Activated naive CD4-positive, alpha-beta T cell treated with anti-CD3 and anti-CD28 coated beads for 36 hours (primary cell): ENCODE measurements around the gene TBC1D22A. TPM values are rescaled to one million over a fixed set of nuclear protein-coding genes. Genes with fewer than 3 reads are reported as not detected.

Experiments used
- CTCF ChIA-PET: fragments of 350-600 bp; sonication (Branson Sonifier 250); formaldehyde crosslinking; loops from one replicate; lab custom pipeline; 2021; ENCODE audit warnings: antibody characterized with exemption; lab: Charles Lee
- DNase-seq: peaks from one replicate; pipeline ENCODE4 v3.0.0-alpha.2; 2020
- H3K27ac Mint-ChIP-seq: one replicate; pipeline ENCODE4 v1.8.0; 2021; ENCODE audit warnings: mild to moderate bottlenecking, mixed read lengths
- H3K27me3 Mint-ChIP-seq: one replicate; pipeline ENCODE4 v1.8.0; 2021; ENCODE audit warnings: low read depth, mixed read lengths
- H3K36me3 Mint-ChIP-seq: one replicate; pipeline ENCODE4 v1.8.0; 2021; ENCODE audit warnings: low read depth, mixed read lengths
- H3K4me1 Mint-ChIP-seq: one replicate; pipeline ENCODE4 v1.8.0; 2021; ENCODE audit warnings: low read depth, mixed read lengths
- H3K4me3 Mint-ChIP-seq: one replicate; pipeline ENCODE4 v1.8.0; 2021; ENCODE audit warnings: mild to moderate bottlenecking, moderate library complexity, mixed read lengths
- H3K9me3 Mint-ChIP-seq: one replicate; pipeline ENCODE4 v1.8.0; 2021; ENCODE audit warnings: mixed read lengths
- intact Hi-C: fragments of 100-400 bp; cut with micrococcal nuclease; formaldehyde crosslinking; loops from one replicate; pipeline ENCODE4 v1.15.1; 2023
- total RNA-seq, 2 experiments: library from RNA; stranded (reverse); gene quantifications; one replicate each; pipeline ENCODE4 v1.2.3, GENCODE V29; 2021

The TBC1D22A gene
- total RNA-seq, 2 experiments from 2014 or later, result 20.1 to 21.4 TPM

GRCh38 chr22:47001288-47001687 is 238.8 kb downstream of the TBC1D22A start:
- peaks cover 11% of the 10 kb centered on the region for H3K36me3 Mint-ChIP-seq
- intact Hi-C loops, result no loop called here

GRCh38 chr22:47002692-47003091 is 240.2 kb downstream of the TBC1D22A start:
- intact Hi-C loops, result no loop called here
- CTCF ChIA-PET, result no interaction called here
- DNase-seq, result no peak
- H3K4me3 Mint-ChIP-seq, result no peak overlapping the region
- peaks cover 10% of the 10 kb centered on the region for H3K36me3 Mint-ChIP-seq
- no peak overlapping the region for H3K27ac Mint-ChIP-seq
- H3K27me3 Mint-ChIP-seq, result no peaks in the 10 kb centered on the region
- no peaks in the 10 kb centered on the region for H3K9me3 Mint-ChIP-seq
- peaks cover 15% of the 10 kb centered on the region for H3K4me1 Mint-ChIP-seq

More at GRCh38 chr22:47001288-47001687, 238.8 kb downstream of the TBC1D22A start:
- H3K4me3 Mint-ChIP-seq, result no peak overlapping the region
- CTCF ChIA-PET, result interaction anchor here (0.7 kb wide), 1 partner anchor 173 kb away, joined by 3 read pairs; no protein-coding TSS in a partner anchor
- no peaks in the 10 kb centered on the region for H3K9me3 Mint-ChIP-seq
- H3K27me3 Mint-ChIP-seq, result no peaks in the 10 kb centered on the region
- H3K4me1 Mint-ChIP-seq, result peaks cover 15% of the 10 kb centered on the region
- no peak for DNase-seq
- no peak overlapping the region for H3K27ac Mint-ChIP-seq

GRCh38 chr22:47005506-47006408 is 243.3 kb downstream of the TBC1D22A start:
- no peaks in the 10 kb centered on the region for H3K27me3 Mint-ChIP-seq
- intact Hi-C loops, result no loop called here
- no peak overlapping the region for H3K4me3 Mint-ChIP-seq
- H3K36me3 Mint-ChIP-seq, result peaks cover 4% of the 10 kb centered on the region
- no peak overlapping the region for H3K27ac Mint-ChIP-seq
- CTCF ChIA-PET, result no interaction called here
- H3K4me1 Mint-ChIP-seq, result peaks cover 3% of the 10 kb centered on the region
- H3K9me3 Mint-ChIP-seq, result no peaks in the 10 kb centered on the region
- DNase-seq, result no peak

DNA sequence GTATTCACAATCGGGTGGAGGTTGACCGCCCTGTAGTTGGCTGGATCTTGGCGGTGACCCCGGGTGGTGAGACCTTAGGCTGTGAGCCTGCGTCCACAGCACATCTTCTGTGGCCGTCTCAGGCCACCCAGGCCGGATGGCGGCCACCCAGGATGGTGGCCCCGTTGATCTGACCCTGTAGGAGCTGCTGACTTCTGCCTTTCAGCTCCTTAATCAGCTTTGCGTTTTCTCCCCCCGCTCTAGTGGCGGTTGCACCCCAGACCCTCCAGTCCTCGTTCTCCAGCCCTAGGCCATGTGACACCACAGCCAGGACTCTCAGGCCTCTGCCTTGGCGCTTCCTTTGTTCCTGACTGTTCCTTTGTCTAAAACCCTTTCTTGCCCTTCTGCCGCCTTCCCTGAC is 244.0 kb downstream of the TBC1D22A start:
- CTCF ChIA-PET, result no interaction called here
- H3K4me3 Mint-ChIP-seq, result no peak overlapping the region
- H3K36me3 Mint-ChIP-seq, result peaks cover 4% of the 10 kb centered on the region
- no peak overlapping the region for H3K27ac Mint-ChIP-seq
- no peaks in the 10 kb centered on the region for H3K4me1 Mint-ChIP-seq
- DNase-seq, result no peak
- intact Hi-C loops, result no loop called here
- no peaks in the 10 kb centered on the region for H3K27me3 Mint-ChIP-seq
- no peaks in the 10 kb centered on the region for H3K9me3 Mint-ChIP-seq

DNA sequence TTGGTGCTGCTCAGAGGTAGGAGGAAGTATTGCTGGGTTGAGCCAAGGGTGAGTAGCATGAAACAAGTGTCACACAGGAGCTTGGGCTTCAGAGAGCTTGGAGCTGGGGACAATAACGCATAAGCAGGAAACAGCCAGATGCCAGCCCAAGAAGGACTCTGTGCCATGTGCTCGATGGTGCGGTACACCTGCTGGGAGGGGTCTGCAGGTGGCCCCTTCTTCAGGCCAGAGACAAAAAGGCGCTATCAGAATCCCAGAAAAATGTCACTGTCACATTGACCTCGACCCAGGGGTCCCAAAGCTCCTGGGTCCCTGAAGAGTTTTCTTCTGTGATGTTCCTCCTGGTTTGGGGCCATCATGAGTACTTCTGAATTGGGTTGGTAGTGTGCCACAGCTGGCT is 244.4 kb downstream of the TBC1D22A start:
- Mint-ChIP-seq H3K27ac (no peak overlapping the region), H3K4me1 (no peaks in the 10 kb centered on the region), H3K9me3 (no peaks in the 10 kb centered on the region), H3K27me3 (no peaks in the 10 kb centered on the region), H3K36me3 (peaks cover 4% of the 10 kb centered on the region), H3K4me3 (no peak overlapping the region)
- intact Hi-C loops, result no loop called here
- CTCF ChIA-PET, result no interaction called here
- DNase-seq, result no peak

DNA sequence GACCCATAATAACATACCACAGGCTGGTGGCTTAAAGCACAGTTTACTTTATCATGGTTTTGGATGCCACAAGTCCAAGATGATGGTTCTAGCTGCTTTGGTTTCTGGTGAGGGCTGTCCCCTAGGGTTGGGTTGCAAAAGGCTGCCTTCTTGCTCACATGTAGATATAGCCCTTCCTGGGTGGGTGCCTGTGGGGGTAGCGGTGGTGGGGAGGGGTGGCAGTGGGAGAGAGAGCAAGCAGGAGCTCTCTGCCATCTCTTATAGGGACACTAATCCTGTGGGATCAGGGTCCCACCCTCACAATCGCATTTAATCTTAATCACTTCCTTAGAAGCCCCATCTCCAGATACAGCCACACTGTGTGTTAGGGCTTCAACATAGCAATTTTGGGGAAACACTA is 245.0 kb downstream of the TBC1D22A start:
- H3K27me3 Mint-ChIP-seq, result no peaks in the 10 kb centered on the region
- no peaks in the 10 kb centered on the region for H3K4me1 Mint-ChIP-seq
- no peak overlapping the region for H3K4me3 Mint-ChIP-seq
- H3K27ac Mint-ChIP-seq, result no peak overlapping the region
- H3K36me3 Mint-ChIP-seq, result peaks cover 4% of the 10 kb centered on the region
- intact Hi-C loops, result no loop called here
- H3K9me3 Mint-ChIP-seq, result no peaks in the 10 kb centered on the region
- no peak for DNase-seq
- CTCF ChIA-PET, result no interaction called here

GRCh38 chr22:47008208-47008885 is 245.9 kb downstream of the TBC1D22A start:
- CTCF ChIA-PET, result interaction anchor here (0.6 kb wide), 1 partner anchor 8 kb away, joined by 3 read pairs; no protein-coding TSS in a partner anchor
- H3K4me3 Mint-ChIP-seq, result no peak overlapping the region

DNA sequence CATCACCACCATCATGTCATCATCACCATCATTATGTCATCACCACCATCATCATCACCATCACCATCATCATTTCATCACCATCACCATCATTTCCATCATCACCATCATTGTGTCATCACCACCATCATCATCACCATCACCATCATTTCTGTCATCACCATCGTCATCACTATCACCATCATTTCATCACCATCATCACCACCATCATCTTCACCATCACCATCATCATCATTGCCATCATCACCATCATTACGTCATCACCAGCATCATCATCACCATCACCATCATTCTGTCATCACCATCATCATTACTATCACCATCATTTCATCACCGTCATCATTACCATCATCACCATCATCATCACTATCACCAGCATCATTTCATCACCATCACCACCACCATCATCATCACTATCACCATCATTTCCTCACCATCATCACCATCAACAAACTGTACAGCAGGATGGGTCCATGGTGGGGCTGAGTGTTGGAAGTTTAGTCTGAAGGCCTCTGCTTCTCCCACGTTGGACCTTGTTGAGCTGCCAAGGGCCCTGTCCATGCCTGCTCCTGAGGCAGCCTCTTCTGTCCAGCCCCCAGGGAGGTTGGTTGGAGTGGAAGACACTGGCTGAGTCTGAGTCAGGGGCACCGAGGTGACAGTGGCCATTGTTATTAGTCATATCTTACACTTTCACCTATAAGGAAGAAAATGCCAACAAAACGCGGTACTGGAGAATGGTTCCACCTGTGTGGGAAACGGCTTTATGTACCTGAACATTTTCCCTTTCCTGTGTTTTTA is 247.1 kb downstream of the TBC1D22A start:
- DNase-seq, result no peak
- CTCF ChIA-PET, result no interaction called here
- Mint-ChIP-seq H3K4me1 (no peaks in the 10 kb centered on the region), H3K36me3 (peaks cover 4% of the 10 kb centered on the region), H3K9me3 (no peaks in the 10 kb centered on the region), H3K4me3 (no peak overlapping the region), H3K27ac (no peak overlapping the region), H3K27me3 (no peaks in the 10 kb centered on the region)
- intact Hi-C loops, result no loop called here

More at GRCh38 chr22:47008208-47008885, 245.9 kb downstream of the TBC1D22A start:
- DNase-seq, result no peak
- peaks cover 4% of the 10 kb centered on the region for H3K36me3 Mint-ChIP-seq
- no peaks in the 10 kb centered on the region for H3K27me3 Mint-ChIP-seq
- no peaks in the 10 kb centered on the region for H3K4me1 Mint-ChIP-seq
- H3K9me3 Mint-ChIP-seq, result no peaks in the 10 kb centered on the region
- no peak overlapping the region for H3K27ac Mint-ChIP-seq
- intact Hi-C loops, result no loop called here

DNA sequence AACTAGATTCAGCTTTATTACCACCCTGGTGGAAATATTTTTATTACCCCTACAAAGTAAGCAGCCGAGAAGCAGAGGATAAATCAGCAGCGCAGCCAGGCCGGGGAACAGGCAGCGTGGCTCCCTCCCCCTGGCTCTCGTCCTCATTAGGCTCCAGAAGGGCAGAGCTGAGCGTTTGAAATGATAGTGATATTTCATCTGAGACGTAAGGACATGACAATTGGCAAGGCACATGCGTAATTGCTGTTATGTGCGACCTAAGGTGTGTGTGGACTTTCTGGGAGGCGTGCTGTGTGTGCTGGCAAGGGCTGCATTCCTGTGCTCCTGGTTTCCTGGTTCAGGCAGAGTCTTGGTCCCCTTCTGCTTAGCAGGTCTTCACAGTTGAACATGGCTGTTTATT is 247.8 kb downstream of the TBC1D22A start:
- H3K4me3 Mint-ChIP-seq, result no peak overlapping the region
- peaks cover 4% of the 10 kb centered on the region for H3K36me3 Mint-ChIP-seq
- intact Hi-C loops, result no loop called here
- H3K9me3 Mint-ChIP-seq, result no peaks in the 10 kb centered on the region
- no peak for DNase-seq
- H3K27me3 Mint-ChIP-seq, result no peaks in the 10 kb centered on the region
- H3K27ac Mint-ChIP-seq, result no peak overlapping the region
- no peaks in the 10 kb centered on the region for H3K4me1 Mint-ChIP-seq
- CTCF ChIA-PET, result no interaction called here

DNA sequence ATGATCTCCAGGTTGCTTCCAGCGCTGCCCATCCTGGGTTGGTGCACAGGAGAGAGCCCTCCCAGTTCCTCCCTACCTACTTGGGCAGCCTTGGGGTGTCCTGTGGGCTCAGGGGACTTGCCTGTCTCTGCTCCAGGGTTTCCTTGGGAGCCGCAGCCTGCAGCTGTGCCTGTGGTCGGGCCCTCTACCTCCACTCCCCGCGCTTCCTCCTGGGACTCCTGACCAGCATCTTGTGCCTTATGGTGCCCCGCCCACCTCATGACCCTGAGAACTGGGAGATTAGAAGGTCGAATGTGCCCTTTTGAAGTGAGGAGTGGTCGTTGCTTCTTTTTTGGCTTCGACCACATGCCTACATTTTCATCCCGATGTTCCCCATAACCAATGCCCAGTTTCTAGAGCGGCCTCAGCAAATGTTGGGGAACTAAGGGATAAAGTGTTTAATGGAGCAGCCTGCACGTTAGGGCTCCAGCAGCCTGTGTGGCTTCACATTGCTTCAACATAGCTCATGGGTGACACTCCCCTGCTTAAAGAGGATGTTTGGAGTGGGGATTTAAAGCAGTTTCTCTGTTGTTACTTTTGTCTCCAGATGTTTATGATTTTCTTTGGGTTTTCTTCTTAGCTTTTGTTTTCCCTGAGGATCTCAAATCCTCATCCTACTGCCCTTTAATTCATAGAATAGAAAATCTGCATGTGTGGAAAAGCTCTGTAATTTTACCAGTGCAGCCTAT is 248.8 kb downstream of the TBC1D22A start:
- H3K4me1 Mint-ChIP-seq, result no peaks in the 10 kb centered on the region
- no peak overlapping the region for H3K4me3 Mint-ChIP-seq
- CTCF ChIA-PET, result no interaction called here
- intact Hi-C loops, result no loop called here
- no peak overlapping the region for H3K27ac Mint-ChIP-seq
- H3K9me3 Mint-ChIP-seq, result no peaks in the 10 kb centered on the region
- peaks cover 7% of the 10 kb centered on the region for H3K36me3 Mint-ChIP-seq
- no peak for DNase-seq
- no peaks in the 10 kb centered on the region for H3K27me3 Mint-ChIP-seq

- DNase-seq, result no peak
- intact Hi-C loops, result no loop called here
- CTCF ChIA-PET, result no interaction called here
- Mint-ChIP-seq H3K4me1 (no peaks in the 10 kb centered on the region), H3K4me3 (no peak overlapping the region), H3K36me3 (peaks cover 6% of the 10 kb centered on the region), H3K9me3 (no peaks in the 10 kb centered on the region), H3K27me3 (no peaks in the 10 kb centered on the region), H3K27ac (no peak overlapping the region)
Observed at GRCh38 chr22:47011859-47012258, 249.4 kb downstream of the TBC1D22A start.
